Activated T-helper 1 cell treated with Interleukin-2 at 50 U/mL for 16 hours (primary cell): Measurements from ENCODE around the gene SLC35B4.
"Not testable (repeated sequence)": the region's sequence is repeated elsewhere in the genome, so short reads cannot be mapped to it uniquely, and the experiment has no call there.

Experiments
- DNase-seq: peaks from one replicate; pipeline ENCODE4 v3.0.0-alpha.2; 2020; ENCODE audit warnings: low read depth

Gene SLC35B4

DNA sequence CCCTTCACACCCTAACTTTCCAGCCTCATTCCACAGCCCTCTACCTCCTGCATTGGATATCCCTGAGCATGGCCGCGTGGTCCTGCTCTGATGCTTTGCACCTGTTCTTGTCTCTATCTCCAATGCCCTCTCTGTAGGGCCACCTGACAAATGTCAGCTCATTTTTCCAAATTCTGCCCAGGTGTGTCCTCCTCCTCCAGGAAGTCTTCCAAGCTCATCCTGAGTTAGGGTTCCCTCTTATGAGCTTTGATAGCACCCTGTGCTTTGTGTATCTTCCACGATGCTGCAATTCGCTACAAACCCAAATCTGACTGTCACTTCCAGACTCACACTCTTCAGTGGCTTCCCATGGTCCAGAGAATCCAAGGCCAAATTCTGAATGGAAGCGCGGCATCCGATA, 14.7 kb upstream of the SLC35B4 start:
- no peak for DNase-seq

DNA sequence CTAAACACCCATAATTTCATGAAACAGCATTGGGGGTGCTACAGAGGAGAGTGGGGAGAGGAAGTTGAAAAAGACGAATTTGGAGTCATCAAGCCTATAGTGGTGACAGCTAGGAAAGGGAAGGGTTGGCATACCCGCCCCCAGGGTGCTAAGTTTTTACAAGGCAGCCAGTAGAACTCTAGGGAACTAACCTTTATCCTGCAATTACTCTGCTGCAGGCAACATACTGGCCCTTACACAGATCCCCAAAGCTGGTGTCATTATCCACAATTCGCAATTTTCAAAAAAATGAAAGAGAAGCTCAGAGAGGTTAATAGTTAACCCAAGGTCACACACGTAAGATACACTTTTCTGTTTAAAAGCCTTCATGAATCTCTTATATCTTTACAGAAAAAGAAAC, 14.2 kb upstream of the SLC35B4 start:
- no peak for DNase-seq

DNA sequence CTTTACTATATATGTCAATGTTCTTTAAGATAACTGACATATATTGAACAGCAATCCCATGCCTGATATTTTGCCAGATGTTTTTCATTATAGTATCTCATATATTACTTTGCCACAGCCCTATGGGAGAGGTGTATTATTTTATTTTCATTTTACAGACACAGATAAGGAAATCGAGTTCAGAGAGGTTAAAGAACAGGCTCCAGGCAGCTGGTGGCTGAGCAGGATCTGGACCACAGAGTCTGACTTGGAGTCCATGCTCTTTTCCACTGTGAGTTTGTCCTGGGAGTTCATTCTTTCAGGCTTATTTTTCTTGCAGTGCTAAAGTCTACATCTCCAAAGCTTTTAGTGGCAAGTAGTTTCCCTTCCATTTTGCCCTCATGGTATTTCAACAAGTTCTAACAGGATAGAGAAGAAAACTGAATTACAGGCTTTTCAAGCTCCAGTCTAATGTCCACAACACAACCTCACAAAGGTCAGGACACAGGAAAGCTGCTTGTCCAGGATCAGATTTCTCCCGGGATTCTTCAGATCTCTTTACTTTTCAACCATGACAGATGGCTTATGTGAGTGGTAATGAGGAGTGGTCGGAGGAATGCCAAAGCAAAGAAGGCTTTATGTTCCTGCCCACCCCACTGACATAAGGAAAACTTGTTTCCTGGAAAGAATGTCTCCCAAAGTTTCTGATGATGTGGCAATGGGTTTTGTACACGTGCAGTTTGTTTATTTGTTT, 13.1 kb upstream of the SLC35B4 start:
- DNase-seq = no peak

DNA sequence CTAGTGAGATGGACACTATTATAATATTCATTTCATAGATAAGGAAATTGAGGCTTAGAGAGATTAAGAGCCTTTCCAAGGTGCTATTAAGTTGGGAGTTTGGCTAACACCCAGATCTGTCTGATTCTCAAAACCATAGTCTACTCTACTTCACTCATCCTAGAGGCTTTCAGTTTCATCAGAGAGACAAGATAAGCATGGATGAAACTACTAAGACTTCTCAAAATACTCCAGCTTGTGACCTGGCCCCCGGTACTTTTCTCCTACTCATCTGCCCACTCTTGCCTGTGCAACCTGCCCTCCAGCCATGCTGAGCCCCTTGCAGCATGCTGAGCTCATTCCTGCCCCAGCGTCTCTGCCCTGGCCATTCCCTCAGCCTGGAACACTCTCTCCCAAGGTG, 12.2 kb upstream of the SLC35B4 start:
- no peak for DNase-seq

DNA sequence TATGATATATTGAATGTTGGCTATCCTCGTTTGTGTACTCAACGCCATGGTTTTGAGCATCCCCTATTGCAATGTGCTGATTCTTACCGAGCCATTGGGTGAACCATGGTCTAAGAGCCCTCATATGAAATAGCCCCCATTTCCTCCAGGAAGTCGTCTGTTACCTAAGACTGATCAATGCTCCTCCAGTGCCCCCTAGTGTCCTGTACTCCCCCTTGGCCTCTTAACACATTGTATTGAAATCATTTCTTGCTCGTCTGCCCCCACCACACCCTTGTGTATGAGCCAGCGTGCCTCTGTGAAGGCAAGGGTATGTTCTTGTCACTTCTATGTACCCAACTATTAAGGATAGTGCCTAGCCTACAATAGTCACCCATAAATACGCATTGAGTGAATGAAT, 11.2 kb upstream of the SLC35B4 start:
- DNase-seq = peak; percentile 11

DNA sequence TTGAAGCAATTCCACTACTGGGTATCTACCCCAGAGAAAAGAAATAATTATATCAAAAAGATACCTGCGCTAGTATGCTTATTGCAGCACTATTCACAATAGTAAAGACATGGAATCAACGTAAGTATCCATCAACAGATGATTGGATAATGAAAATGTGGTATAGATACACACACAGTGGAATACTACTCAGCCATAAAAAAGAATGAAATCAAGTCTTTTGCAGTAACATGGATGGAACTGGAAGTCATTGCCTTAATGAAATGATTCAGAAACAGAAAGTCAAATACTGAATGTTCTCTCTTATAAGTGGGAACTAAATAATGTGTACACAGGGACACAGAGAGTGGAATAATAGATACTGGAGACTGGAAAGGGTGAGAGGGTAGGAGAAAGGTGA, 7.4 kb upstream of the SLC35B4 start:
- no peak for DNase-seq

DNA sequence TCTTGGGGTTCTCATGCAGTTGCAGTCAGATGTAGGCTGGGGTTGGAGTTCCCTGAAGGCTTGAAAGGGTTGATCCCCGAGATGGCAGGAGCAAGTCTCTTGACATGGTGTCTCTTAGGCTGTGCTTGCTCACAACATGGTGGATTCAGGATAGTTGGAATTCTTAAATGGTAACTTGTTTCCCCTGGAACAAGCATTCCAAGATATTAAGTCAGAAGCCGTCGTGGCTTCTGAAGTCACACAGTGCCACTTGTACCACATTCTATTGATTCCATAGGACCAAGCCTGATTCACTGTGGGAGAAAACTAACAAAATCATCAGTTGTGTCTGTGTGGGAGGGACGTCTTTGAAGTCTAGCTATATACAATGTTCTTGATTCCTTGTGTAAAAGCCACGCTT, 3.5 kb upstream of the SLC35B4 start:
- no peak for DNase-seq

DNA sequence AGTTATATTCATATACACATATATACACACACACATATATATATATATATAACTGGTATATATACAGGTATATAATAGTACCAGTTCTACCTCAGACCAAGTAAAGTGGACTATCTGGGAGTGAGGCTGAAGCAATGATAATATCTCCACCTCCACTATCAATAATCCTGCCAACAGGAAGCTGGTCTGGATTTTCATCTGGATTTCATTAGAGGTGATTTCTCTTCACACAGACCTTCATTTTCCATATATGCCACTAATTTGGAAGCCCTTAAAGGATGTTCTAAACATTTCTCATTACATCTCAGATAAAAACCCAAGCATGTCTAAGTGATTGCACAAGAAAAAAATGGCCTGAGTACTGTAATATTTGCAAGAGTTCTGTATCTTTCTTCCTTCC, 1.7 kb upstream of the SLC35B4 start:
- DNase-seq = no peak

DNA sequence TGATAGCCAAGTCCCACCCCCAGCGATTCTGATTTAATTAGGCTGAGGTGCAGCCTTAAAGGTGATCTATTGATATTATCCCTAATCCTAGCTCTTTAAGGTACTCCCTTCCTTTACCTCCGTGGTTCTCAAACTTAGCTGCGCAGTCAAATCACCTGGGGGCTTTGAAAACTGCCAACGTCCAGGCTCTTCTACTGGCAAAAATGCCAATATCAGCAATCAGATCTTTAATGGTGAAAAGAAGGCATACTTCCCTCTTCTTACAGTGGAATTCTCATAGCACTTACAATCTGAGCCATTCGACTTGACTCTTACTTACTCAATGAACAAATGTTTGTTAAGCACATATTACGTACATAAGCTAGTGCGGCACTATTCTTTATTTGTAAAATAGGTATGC, 704 bp upstream of the SLC35B4 start:
- DNase-seq = no peak

DNA sequence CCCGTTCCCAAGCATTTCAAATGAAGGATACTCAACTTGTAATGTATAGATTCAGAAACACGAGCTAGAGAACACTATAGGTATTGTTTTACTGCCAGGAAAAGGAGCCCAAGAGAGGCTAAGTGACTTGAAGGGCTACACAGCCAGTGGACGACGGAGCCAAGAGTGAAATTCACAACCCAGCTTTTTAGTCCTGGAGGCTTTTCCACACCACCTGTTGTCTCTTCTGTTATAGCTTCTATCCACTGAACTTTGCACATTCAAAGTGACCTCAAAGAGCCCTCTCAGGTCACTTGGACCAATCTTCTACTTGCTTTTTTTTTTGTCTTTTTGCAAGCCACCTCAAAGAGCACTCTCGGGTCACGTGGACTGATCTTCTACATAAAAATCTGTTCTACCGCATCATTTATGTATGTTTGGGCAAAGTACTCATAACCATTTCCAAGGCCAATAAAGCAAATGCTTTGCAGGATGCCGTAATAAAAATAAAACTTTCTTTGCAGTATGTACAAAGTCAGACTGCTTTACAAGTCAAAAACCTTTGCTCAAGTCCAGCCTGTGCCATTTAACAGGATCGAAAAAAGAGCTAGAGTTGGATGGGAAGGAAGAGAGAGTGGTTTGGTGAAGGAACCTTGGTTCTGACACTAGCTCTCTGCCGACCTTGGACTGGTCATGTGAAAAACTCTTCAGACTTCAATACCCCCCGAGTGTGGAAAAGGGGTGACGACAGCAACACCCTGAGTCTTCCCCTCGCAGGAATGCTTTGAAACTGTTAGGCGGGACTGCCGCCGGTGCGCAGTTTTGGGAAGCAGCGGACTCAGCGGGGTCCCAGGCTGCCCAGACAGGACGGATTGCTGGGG, 821 bp downstream of the SLC35B4 start:
- no peak for DNase-seq

DNA sequence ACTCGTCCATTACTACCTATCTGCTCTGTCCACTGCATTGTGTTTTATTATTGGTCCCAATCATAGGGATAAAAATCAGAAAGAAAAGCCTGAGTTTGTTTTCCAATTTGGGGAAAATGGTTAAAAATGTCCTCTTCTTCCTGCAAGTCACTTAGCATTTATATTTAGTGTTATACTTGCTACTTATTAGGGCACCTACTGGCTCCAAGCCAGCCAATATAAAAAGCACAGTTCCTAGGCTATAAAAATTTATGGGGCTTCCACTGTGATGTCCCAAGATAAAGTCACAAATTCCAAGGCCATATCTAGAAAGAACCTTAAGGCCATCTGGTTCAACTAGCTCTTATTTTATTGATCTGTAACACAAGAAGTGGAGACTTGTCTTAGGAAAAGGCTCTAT, 3.2 kb downstream of the SLC35B4 start:
- DNase-seq = no peak

DNA sequence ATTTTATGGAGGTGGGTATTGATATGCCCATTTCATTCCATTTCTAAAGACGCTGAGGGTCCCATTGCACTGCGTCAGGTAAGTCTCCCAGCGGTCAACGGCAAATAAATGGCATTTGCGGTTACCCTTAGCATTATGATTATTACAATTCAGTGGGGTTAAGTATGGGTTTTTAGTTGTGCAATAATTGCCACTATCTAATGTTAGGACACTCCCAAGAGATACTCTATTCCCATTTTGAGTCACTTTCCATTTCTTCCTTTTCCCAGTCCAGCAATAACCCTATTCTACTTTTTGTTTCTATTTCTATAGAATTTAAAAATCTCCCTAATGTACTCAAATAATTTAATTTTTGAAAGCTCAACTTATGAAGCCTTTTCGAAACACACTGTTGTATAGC, 4.0 kb downstream of the SLC35B4 start:
- no peak for DNase-seq

DNA sequence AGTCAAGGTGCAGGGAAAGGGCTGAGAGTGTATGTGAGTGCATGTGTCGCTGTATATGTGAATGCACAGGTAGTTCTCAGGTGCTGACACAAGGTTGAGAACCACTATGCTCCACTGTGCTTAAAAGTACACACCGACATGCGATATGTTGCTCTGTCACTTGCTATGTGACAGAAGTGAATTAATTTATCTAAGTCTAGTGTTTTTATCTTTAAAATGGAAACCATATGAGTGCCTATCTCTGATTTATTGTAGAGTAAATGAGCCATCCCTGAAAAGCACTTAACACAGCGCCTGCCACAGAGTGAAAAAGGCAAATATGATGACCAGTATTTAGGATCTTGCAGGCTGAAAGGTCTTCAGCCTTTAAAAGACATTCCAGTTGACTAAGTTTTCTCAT, 4.9 kb downstream of the SLC35B4 start:
- no peak for DNase-seq

DNA sequence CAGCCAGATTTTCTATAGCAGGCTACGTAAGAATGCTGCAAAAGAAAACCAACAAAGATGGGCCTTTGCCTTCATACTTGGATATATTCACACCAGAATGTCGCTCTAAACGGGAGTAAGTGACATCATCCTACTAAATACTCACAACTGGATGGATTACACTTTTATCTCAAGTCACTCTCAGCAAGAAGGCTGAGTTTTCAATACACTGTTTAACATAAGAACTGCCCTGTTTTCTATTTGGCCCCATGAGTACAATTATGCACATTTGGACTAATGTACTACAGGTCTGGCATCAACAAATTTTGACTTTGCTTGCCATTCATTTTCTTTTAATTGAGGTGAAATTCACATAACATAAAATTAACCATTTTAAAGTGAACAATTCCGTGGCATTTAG, 8.2 kb downstream of the SLC35B4 start:
- no peak for DNase-seq

DNA sequence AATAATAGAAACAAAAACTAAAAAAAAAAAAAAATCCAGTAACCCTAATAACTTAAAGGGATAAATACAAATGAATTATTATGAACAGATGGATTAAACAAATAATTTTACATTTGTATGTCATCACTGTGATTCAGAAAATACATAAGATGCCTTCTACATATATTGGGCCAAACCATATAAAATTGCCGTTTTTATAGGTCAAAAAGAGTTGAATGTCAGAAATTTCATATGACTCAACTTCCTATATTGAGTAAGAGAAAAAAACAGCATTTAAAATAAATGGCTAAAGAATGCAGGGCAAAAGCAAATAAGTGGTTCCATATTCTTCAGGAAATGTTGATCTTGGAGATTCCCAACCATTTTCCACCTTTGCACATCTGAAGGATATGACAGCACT, 9.4 kb downstream of the SLC35B4 start:
- no peak for DNase-seq

DNA sequence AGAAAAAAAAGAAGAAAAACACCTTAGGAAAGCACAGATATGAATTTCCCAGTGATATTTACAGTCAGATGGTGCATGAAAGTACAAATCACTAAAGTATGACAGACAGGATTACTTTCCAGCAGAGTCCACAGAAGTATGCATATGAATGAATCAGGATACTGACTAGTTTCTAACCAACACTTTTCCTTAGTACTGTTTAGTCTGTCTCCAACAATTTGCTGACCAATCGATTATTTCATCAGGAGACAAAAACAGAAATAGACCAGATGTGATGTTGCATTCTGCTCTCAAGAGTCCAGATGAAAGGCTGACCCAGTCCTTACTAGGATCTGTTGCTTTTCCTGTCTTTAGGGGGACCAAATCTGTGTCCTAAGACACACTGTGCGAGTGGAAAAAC, 14.6 kb downstream of the SLC35B4 start:
- no peak for DNase-seq

DNA sequence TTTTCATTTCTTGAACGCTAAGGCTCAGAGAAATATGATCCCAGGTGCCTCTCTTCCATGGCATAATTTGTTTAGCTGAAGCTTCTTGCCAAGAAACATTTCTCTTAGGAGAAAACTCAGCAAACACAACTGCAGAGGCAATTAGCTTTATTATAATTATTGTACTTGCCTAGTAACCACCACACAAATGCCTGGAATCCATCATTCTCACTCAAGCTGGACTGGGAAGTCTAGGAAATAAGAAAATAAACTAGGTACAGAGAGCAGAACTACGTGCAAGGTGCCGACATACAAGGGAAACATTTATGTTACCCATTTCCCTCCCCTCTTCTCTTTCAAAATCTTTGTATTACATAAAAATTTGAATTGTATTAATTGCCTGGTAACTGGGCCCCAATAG, 15.1 kb downstream of the SLC35B4 start:
- no peak for DNase-seq

DNA sequence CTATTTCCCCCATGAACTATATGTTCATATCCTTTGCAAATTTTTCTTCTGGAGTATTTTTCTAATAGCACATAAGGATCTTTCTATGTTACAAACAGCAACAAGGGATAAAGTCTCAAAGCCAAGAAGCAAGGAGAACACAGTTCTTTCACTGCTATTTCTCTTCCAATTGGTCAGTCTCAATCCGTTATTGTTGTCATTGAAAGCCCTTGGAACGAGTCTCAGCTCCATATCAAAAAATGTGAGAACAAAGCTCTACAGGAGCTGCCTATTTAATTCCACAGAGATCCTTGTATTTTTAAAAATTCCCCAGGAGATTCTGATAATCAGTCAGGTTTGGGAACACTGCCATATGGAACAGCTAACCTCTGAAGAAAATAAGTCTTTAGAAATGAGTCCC, 15.7 kb downstream of the SLC35B4 start:
- DNase-seq = no peak

DNA sequence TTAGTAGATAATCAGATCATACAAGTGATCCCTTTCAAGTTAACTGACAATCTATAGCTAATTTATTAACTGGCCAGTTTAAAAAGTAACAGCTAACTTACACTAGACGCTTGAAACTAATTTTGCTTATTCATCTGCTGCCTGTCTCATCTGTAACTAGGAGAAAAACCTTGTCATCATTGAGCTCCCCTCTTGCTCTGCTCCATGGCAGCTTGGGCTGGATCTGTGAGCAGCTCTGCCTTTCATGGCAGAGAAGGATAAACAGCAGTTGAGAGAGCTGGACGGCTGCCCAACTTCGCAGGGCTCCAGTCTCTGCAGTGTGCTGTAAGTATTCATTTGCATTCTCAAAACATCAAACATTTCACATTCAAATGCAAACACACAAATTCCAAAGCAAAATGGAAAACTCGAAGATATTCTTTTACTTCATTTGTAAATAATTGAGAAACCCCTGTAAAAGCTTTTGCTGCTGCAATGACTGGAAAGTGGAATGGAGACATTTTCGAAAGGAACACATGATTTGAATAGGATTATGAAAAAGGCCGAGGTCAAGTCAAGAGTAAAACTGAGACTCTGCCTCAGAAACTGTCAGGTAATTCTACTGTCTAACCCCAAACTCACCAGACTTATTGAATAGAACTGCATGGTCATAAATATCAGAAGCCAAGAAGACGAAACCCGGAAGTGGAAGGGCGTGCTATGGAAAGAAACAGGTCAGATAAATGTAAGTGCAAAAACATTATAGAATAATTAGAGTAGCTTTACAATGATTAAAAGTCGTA, 17.6 kb downstream of the SLC35B4 start:
- DNase-seq = no peak

DNA sequence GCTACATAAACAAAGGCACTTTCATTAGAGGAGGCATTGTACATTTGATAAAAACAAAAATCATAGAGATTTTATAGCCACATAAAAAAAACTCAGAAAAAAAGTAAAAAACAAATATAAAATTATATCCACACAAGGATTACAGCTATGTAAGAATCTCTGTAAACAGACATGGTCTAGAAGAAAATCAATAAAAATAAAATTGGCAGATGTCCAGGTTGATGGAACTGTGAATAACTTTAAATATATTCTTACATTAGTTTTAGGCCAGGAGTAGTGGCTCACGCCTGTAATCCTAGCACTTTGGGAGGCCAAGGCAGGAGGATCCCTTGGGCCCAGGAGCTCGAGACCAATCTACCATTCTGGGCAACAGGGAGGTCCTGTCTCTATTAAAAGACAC, 19.2 kb downstream of the SLC35B4 start:
- DNase-seq = no peak

DNA sequence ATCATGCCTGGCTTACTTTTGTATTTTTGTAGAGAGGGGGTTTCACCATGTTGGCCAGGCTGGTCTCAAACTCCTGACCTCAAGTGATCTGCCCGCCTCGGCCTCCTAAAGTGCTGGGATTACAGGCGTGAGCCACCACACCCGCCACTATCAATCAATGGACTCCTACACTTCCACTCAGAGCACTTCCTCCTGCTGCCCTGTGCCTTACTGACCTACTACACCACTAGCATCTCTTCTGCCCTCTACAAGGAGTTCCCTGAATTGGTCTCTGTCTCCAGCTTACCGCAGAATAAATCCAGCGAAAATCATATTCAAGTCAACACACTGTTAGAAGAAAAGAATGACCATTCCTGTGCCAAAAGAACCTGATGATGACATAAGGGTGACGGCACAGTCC, 20.7 kb downstream of the SLC35B4 start:
- DNase-seq = not testable (repeated sequence)

DNA sequence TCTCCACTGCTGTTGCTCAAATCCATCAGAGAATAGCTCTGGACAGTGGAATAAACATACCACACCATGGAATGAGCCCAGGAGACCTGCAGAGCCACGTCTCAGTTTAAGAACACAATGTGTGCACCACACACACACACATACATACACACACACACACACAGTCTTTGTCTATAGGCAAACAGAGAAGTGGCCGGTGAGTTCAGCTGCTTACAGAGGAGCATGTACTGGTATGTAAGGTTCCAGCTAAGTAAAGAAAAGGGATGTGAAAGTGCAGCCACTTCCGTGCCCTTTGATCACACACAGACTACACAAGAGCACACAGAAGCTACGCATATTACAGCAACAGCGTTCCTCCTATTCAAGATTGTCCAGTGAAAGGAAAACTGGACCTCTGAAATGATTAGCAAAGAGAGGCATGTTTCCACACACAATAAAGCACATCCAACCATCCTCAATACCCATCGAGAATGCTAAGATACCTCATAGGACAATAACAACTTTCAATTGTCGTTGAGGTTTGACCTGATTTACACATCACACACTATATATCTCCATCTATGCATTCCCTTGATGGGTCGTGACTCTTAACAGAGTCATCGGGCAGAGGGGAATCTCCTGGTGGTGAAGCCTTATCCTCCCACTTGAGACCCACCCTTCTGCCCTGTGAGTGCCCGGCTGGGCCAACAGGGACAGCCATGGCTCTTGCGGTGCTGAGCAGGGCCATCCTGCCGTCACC, 23.6 kb downstream of the SLC35B4 start:
- no peak for DNase-seq
